ENCODE measurements around the gene NLRP10.

The NLRP10 gene

GRCh38 chr11:8011371-8011770 is 46.1 kb upstream of the NLRP10 start:
- no peaks in the 10 kb centered on the region for H3K9me3 ChIP-seq (ENCODE audit: low read length)
- H3F3A ChIP-seq (ENCODE audit: insufficient read depth, low read length) = no peaks in the 10 kb centered on the region
- H3K9me2 ChIP-seq (ENCODE audit: low read depth, low read length) = no peaks in the 10 kb centered on the region
- H3K4me1 ChIP-seq (ENCODE audit: insufficient read depth, low read length, severe bottlenecking) = no peaks in the 10 kb centered on the region
- no peaks in the 10 kb centered on the region for H3K79me2 ChIP-seq (ENCODE audit: insufficient read depth, low read length)
- no peak overlapping the region for H3K4me2 ChIP-seq (ENCODE audit: low read length)
- H4K20me1 ChIP-seq (ENCODE audit: insufficient read depth, low read length) = no peaks in the 10 kb centered on the region
- H2AFZ ChIP-seq (ENCODE audit: low read length) = no peak overlapping the region
- no peaks in the 10 kb centered on the region for H3K36me3 ChIP-seq (ENCODE audit: insufficient read depth, low read length)
- no peak for TF ChIP-seq EZH2 (IDR thresholded peaks at IDR 0.05; ENCODE audit: borderline replicate concordance, low read length)
- TF ChIP-seq, protein P1, sequence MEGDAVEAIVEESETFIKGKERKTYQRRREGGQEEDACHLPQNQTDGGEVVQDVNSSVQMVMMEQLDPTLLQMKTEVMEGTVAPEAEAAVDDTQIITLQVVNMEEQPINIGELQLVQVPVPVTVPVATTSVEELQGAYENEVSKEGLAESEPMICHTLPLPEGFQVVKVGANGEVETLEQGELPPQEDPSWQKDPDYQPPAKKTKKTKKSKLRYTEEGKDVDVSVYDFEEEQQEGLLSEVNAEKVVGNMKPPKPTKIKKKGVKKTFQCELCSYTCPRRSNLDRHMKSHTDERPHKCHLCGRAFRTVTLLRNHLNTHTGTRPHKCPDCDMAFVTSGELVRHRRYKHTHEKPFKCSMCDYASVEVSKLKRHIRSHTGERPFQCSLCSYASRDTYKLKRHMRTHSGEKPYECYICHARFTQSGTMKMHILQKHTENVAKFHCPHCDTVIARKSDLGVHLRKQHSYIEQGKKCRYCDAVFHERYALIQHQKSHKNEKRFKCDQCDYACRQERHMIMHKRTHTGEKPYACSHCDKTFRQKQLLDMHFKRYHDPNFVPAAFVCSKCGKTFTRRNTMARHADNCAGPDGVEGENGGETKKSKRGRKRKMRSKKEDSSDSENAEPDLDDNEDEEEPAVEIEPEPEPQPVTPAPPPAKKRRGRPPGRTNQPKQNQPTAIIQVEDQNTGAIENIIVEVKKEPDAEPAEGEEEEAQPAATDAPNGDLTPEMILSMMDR (IDR thresholded peaks at IDR 0.05; ENCODE audit: low read length) = no peak
- no peaks in the 10 kb centered on the region for H3K27me3 ChIP-seq (ENCODE audit: insufficient read depth, low read length)
- no peak overlapping the region for H3K4me3 ChIP-seq (ENCODE audit: low read depth, low read length, poor library complexity, severe bottlenecking)
- no peak overlapping the region for H3K9ac ChIP-seq (ENCODE audit: low read length)
- H3K27ac ChIP-seq (ENCODE audit: low read depth, low read length, poor library complexity, severe bottlenecking) = no peak overlapping the region

- Histone ChIP-seq H4K20me1 (ENCODE audit: insufficient read depth, low read length) (no peaks in the 10 kb centered on the region), H3K9me3 (ENCODE audit: low read length) (no peaks in the 10 kb centered on the region), H3K79me2 (ENCODE audit: insufficient read depth, low read length) (no peaks in the 10 kb centered on the region), H3K4me3 (ENCODE audit: low read depth, low read length, poor library complexity, severe bottlenecking) (no peak overlapping the region), H3K27me3 (ENCODE audit: insufficient read depth, low read length) (no peaks in the 10 kb centered on the region), H3K36me3 (ENCODE audit: insufficient read depth, low read length) (no peaks in the 10 kb centered on the region), H3K4me2 (ENCODE audit: low read length) (no peak overlapping the region), H3K4me1 (ENCODE audit: insufficient read depth, low read length, severe bottlenecking) (no peaks in the 10 kb centered on the region), H2AFZ (ENCODE audit: low read length) (no peak overlapping the region), H3K9ac (ENCODE audit: low read length) (no peak overlapping the region), H3F3A (ENCODE audit: insufficient read depth, low read length) (no peaks in the 10 kb centered on the region), H3K9me2 (ENCODE audit: low read depth, low read length) (no peaks in the 10 kb centered on the region), H3K27ac (ENCODE audit: low read depth, low read length, poor library complexity, severe bottlenecking) (no peak overlapping the region)
- TF ChIP-seq EZH2 (IDR thresholded peaks at IDR 0.05; ENCODE audit: borderline replicate concordance, low read length) = no peak
- TF ChIP-seq, protein P1 (IDR thresholded peaks at IDR 0.05; ENCODE audit: low read length) = no peak
Measured at GRCh38 chr11:8009856-8010255, 44.6 kb upstream of the NLRP10 start.

DNA sequence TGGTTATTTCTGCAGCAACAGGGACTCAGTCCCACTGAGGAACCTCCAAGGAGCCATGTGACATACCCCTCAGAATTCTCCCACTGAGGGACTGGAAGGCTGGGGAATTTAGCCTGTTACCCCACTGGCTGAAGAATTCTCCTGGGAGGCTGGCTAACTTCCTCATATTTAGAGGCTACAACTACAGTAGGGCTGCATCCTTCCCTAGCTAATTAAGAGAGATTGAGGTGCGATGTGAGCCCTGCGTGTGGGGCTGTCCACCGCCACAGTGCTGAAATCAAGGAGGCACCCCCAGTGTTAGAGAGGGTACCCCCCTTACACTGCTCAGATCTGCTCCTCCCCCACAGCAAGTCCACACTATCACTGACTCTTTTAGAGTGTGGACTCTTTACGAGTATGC is 43.0 kb upstream of the NLRP10 start:
- Histone ChIP-seq H3K27me3 (ENCODE audit: insufficient read depth, low read length) (no peaks in the 10 kb centered on the region), H3F3A (ENCODE audit: insufficient read depth, low read length) (no peaks in the 10 kb centered on the region), H3K4me2 (ENCODE audit: low read length) (no peak overlapping the region), H4K20me1 (ENCODE audit: insufficient read depth, low read length) (no peaks in the 10 kb centered on the region), H3K27ac (ENCODE audit: low read depth, low read length, poor library complexity, severe bottlenecking) (no peak overlapping the region), H3K9me3 (ENCODE audit: low read length) (no peaks in the 10 kb centered on the region), H3K9me2 (ENCODE audit: low read depth, low read length) (no peaks in the 10 kb centered on the region), H3K4me3 (ENCODE audit: low read depth, low read length, poor library complexity, severe bottlenecking) (no peak overlapping the region), H3K9ac (ENCODE audit: low read length) (no peak overlapping the region), H2AFZ (ENCODE audit: low read length) (no peak overlapping the region), H3K4me1 (ENCODE audit: insufficient read depth, low read length, severe bottlenecking) (no peaks in the 10 kb centered on the region), H3K36me3 (ENCODE audit: insufficient read depth, low read length) (no peaks in the 10 kb centered on the region), H3K79me2 (ENCODE audit: insufficient read depth, low read length) (no peaks in the 10 kb centered on the region)
- no peak for TF ChIP-seq EZH2 (IDR thresholded peaks at IDR 0.05; ENCODE audit: borderline replicate concordance, low read length)
- TF ChIP-seq, protein P1 (IDR thresholded peaks at IDR 0.05; ENCODE audit: low read length) = no peak
